Ishikawa (cell line): ENCODE results near the gene EPB41L2.

ENCODE experiments used
- CREB1 ChIP-seq: IDR thresholded peaks from 2 replicates; pipeline ENCODE4 v1.6.1; 2012; ENCODE audit warnings: low read depth
- EP300 ChIP-seq: IDR thresholded peaks from 2 replicates; pipeline ENCODE4 v1.6.1; 2012; ENCODE audit warnings: borderline replicate concordance
- FOXM1 ChIP-seq: IDR thresholded peaks from 2 replicates; pipeline ENCODE4 v1.6.1; 2012; ENCODE audit warnings: low read depth, borderline replicate concordance
- NFIC ChIP-seq: IDR thresholded peaks from 2 replicates; pipeline ENCODE4 v1.6.1; 2012
- RAD21 ChIP-seq: IDR thresholded peaks from 2 replicates; pipeline ENCODE4 v1.6.1; 2012; ENCODE audit warnings: low read depth
- TCF12 ChIP-seq: IDR thresholded peaks from 2 replicates; pipeline ENCODE4 v1.6.1; 2012; ENCODE audit warnings: low read depth
- TEAD4 ChIP-seq: IDR thresholded peaks from 2 replicates; pipeline ENCODE4 v1.6.1; 2012
- YY1 ChIP-seq: IDR thresholded peaks from 2 replicates; pipeline ENCODE4 v1.6.1; 2012; ENCODE audit warnings: low read depth
- TF ChIP-seq, protein P1 (sequence below): IDR thresholded peaks from 2 replicates; pipeline ENCODE4 v1.6.1; 2012
- TF ChIP-seq, protein P2 (sequence below): IDR thresholded peaks from 2 replicates; pipeline ENCODE4 v1.6.1; 2012; ENCODE audit warnings: low read depth, mild to moderate bottlenecking

DNA sequence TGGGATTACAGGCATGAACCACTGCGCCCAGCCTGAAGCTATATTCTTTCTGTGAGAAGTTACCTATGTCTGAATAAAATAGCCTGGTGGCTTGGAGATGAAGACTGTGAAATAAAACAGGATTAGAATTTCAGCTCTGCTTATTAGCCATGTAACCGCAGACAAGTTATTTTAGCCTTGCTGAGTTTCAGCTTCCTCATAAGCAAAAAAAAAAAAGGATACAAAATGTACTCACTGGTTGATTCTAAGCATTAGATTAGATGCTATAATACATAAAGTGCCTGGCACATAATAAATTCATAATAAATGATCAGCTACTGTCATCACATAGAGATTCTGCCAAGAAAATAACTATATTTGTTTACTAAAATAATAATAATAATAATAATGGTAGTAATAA lies 98.8 kb downstream of the EPB41L2 start:
- TF ChIP-seq YY1 = no peak
- TF ChIP-seq, protein P1, sequence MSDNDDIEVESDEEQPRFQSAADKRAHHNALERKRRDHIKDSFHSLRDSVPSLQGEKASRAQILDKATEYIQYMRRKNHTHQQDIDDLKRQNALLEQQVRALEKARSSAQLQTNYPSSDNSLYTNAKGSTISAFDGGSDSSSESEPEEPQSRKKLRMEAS = no peak
- no peak for TF ChIP-seq FOXM1
- TF ChIP-seq EP300 = no peak
- TF ChIP-seq TEAD4 = no peak
- no peak for TF ChIP-seq RAD21
- no peak for TF ChIP-seq TCF12
- TF ChIP-seq, protein P2, sequence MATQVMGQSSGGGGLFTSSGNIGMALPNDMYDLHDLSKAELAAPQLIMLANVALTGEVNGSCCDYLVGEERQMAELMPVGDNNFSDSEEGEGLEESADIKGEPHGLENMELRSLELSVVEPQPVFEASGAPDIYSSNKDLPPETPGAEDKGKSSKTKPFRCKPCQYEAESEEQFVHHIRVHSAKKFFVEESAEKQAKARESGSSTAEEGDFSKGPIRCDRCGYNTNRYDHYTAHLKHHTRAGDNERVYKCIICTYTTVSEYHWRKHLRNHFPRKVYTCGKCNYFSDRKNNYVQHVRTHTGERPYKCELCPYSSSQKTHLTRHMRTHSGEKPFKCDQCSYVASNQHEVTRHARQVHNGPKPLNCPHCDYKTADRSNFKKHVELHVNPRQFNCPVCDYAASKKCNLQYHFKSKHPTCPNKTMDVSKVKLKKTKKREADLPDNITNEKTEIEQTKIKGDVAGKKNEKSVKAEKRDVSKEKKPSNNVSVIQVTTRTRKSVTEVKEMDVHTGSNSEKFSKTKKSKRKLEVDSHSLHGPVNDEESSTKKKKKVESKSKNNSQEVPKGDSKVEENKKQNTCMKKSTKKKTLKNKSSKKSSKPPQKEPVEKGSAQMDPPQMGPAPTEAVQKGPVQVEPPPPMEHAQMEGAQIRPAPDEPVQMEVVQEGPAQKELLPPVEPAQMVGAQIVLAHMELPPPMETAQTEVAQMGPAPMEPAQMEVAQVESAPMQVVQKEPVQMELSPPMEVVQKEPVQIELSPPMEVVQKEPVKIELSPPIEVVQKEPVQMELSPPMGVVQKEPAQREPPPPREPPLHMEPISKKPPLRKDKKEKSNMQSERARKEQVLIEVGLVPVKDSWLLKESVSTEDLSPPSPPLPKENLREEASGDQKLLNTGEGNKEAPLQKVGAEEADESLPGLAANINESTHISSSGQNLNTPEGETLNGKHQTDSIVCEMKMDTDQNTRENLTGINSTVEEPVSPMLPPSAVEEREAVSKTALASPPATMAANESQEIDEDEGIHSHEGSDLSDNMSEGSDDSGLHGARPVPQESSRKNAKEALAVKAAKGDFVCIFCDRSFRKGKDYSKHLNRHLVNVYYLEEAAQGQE = no peak
- no peak for TF ChIP-seq NFIC
- no peak for TF ChIP-seq CREB1
